Kidney epithelial cell (primary cell): ENCODE measurements around the gene UCN2. TPM values are rescaled to one million over a fixed set of nuclear protein-coding genes. Genes with fewer than 3 reads are reported as not detected.

Experiments
- DNase-seq: peaks from one replicate; pipeline ENCODE4 v3.0.0-alpha.2; 2010; ENCODE audit warnings: low read depth
- H3K27me3 ChIP-seq: 2 replicates; pipeline ENCODE4 v1.6.0; 2011; ENCODE audit warnings: low read length; ENCODE audit not compliant: control insufficient read depth, insufficient read depth
- H3K36me3 ChIP-seq: 2 replicates; pipeline ENCODE4 v1.5.1; 2011; ENCODE audit warnings: low read length; ENCODE audit not compliant: control insufficient read depth, insufficient read depth
- H3K4me3 ChIP-seq: 2 replicates; pipeline ENCODE4 v1.5.1; 2011; ENCODE audit warnings: low read depth, mild to moderate bottlenecking, control low read depth, low read length
- total RNA-seq: library from RNA; depleted of rRNA; stranded (reverse); fragments of >200 nt; gene quantifications from 2 replicates; pipeline ENCODE4 v1.2.3, GENCODE V29; 2015
- TF ChIP-seq, protein P1 (sequence below): IDR thresholded peaks from 2 replicates; pipeline ENCODE4 v1.5.1; 2011; ENCODE audit warnings: mild to moderate bottlenecking, moderate library complexity, low read length, control low read depth, inconsistent platforms; ENCODE audit not compliant: insufficient read depth, poor library complexity, severe bottlenecking

The UCN2 gene
- total RNA-seq, 1 donor from 2014 or later = 26.1 TPM

- Histone ChIP-seq H3K4me3 (peak overlapping the region; percentile 64), H3K27me3 (no peaks in the 10 kb centered on the region), H3K36me3 (peaks cover 2% of the 10 kb centered on the region)
- TF ChIP-seq, protein P1, sequence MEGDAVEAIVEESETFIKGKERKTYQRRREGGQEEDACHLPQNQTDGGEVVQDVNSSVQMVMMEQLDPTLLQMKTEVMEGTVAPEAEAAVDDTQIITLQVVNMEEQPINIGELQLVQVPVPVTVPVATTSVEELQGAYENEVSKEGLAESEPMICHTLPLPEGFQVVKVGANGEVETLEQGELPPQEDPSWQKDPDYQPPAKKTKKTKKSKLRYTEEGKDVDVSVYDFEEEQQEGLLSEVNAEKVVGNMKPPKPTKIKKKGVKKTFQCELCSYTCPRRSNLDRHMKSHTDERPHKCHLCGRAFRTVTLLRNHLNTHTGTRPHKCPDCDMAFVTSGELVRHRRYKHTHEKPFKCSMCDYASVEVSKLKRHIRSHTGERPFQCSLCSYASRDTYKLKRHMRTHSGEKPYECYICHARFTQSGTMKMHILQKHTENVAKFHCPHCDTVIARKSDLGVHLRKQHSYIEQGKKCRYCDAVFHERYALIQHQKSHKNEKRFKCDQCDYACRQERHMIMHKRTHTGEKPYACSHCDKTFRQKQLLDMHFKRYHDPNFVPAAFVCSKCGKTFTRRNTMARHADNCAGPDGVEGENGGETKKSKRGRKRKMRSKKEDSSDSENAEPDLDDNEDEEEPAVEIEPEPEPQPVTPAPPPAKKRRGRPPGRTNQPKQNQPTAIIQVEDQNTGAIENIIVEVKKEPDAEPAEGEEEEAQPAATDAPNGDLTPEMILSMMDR = no peak
- no peak for DNase-seq
Measured at GRCh38 chr3:48593337-48593736, 29.8 kb upstream of the UCN2 start.

DNA sequence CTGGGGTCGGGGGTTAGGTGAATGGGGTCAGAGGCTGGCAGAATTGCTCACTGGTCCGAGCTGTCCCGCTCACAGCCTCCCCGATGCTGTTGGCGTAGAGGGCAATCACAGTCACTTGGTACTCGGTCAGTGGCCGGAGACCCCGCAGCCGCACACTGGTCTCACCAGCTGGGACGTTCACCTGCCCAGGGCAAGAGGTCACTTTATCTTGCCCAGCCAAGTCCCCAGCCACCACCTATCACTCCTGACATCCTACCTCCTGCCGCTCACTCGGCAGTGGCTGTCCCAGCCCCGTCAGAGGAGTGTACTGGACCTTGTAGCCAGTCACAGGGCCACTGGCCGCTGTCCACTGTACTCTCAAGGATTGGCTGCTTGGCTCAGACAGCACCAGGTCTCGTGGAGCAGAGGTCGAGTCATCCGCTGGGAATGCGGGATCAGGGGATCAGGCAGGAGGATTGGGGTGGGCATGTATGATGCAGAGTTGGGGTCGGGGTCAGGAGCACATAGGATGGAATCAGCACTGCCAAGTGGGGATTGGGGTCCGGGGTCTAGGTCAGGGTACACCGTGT lies 29.0 kb upstream of the UCN2 start:
- no peak overlapping the region for H3K4me3 ChIP-seq
- DNase-seq = no peak
- H3K36me3 ChIP-seq = peaks cover 2% of the 10 kb centered on the region
- H3K27me3 ChIP-seq = no peaks in the 10 kb centered on the region
- TF ChIP-seq, protein P1 = no peak

DNA sequence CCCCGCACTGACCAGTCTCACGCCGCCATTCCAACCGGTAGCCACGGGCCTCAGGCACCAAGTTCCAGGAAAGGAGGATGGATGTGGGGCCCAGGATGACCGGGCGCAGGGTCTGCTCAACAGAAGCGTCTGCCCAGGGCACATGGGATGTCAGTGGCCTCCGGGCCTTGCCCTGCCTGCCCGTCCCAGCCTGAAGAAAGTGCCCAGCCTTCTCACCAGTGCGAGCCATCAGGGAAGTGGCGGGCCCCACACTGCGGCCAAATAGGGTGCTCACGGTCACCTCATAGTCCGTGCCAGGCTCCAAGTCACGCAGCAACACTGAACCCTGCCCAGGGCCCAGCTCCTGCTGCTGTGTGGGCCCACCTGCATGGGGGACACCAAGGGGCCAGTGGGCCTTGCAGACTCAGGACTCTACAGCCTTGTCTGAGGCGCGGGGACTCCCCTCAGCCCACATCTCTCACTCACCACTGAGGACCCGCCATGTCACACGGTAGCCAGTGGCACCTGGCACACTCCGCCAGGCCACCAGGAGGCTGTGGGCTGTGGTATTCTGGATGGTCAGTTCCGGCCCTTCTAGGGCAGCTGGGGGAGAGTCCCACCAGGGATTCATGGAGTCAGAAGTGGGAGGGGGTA lies 28.4 kb upstream of the UCN2 start:
- no peaks in the 10 kb centered on the region for H3K27me3 ChIP-seq
- peaks cover 4% of the 10 kb centered on the region for H3K36me3 ChIP-seq
- H3K4me3 ChIP-seq = no peak overlapping the region
- TF ChIP-seq, protein P1 = no peak
- DNase-seq = no peak

DNA sequence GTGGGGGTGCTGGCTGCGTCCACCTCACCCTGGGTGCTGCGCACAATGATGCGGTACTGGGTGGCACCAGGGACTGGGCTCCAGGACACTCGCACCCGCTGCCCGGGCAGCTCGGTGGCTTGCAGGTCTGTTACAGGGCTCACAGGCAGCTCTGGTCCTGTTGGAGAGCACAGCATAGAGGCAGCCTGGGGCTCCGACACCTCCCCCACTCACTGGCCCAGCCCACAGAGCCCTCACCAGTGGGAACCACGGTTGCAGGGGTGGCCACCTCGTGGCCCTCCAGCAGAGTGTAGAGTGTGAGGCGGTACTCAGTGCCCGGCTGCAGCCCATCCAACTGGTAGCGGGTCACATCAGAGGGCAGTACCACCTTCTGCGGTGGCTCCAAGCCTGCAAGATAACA lies 27.9 kb upstream of the UCN2 start:
- DNase-seq = no peak
- Histone ChIP-seq H3K27me3 (no peaks in the 10 kb centered on the region), H3K4me3 (no peak overlapping the region), H3K36me3 (peaks cover 4% of the 10 kb centered on the region)
- TF ChIP-seq, protein P1 = no peak

DNA sequence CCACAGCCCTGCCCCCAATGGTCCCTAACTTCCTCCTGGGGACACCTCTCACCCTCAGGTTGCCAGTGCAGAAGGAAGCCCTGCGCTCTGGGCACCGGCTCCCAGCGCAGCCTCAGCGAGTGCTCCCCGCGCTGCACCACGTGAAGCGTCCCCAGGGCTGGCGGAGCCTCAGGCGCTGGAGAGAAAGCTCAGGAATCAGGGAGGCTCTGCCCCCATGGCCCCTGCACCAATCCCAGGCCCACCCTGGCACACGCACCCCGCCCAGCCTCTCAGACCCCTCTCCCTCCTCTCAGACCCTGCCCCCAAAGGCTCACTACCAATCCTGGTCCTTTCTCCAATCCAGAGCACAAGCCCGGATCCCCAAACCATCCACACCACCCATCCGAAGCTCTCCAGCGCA lies 24.6 kb upstream of the UCN2 start:
- H3K4me3 ChIP-seq = no peak overlapping the region
- DNase-seq = no peak
- H3K36me3 ChIP-seq = peaks cover 6% of the 10 kb centered on the region
- no peaks in the 10 kb centered on the region for H3K27me3 ChIP-seq
- TF ChIP-seq, protein P1 = no peak

DNA sequence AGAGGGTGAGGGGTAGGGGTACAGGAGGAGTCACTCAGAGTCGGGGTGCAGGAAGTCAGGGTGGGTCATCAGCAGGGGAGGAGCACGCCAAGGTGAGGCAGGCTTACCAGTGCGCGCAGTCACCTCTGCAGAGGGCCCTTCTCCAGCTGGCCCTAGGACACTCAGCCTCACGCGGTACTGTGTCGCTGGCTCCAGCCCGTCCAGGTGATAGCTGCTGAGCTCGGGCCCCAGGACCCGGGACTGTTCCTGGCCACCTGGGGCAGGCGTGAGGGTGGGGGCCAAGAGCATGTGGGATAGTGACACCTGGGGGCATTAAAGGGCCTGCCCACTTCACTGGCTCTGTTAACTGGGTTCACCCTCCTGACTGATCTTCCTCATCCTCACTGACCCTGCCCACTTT lies 24.1 kb upstream of the UCN2 start:
- DNase-seq = no peak
- H3K36me3 ChIP-seq = peaks cover 7% of the 10 kb centered on the region
- TF ChIP-seq, protein P1 = no peak
- H3K4me3 ChIP-seq = no peak overlapping the region
- H3K27me3 ChIP-seq = no peaks in the 10 kb centered on the region
